Motor neuron (in vitro differentiated cells): ENCODE results near the gene GDAP1L1. TPM values are rescaled to one million over a fixed set of nuclear protein-coding genes. Genes with fewer than 3 reads are reported as not detected.

Experiments
- ATAC-seq, 8 experiments: fragments of 200-7000 bp; cut with Tn5 transposase; replicated peaks in 6 of 8; 2 replicates each; pipeline ENCODE4 v1.8.0; 2021; ENCODE audit warnings: mild to moderate bottlenecking in 8 of 8, moderate library complexity in 8 of 8
- H3K27ac ChIP-seq, 2 donors: fragments of 250-450 bp; sonication (Bioruptor Pico); 2 replicates each; pipeline ENCODE4 v1.9.0; 2021; ENCODE audit warnings: antibody characterized with exemption in 2 of 2, mild to moderate bottlenecking in 2 of 2, moderate library complexity in 1 of 2
- H3K4me1 ChIP-seq, 2 donors: fragments of 250-450 bp; sonication (Bioruptor Pico); replicated peaks in 1 of 2; 2 replicates each; pipeline ENCODE4 v1.6.1; 2021; ENCODE audit warnings: antibody characterized with exemption in 2 of 2, mild to moderate bottlenecking in 2 of 2, moderate library complexity in 1 of 2
- H3K4me3 ChIP-seq, 5 donors: fragments of 250-450 bp; sonication (Bioruptor Pico); 2 replicates each; pipeline ENCODE4 v1.9.0; 2021; ENCODE audit warnings: antibody characterized with exemption in 5 of 5, mild to moderate bottlenecking in 5 of 5, moderate library complexity in 4 of 5
- WGBS, 10 experiments: fragments of 450-650 bp; shearing (Covaris generic); methylation state at CpG; one replicate each; pipeline ENCODE4 v1.0.0; 2022; 5-methylcytosine and 5-hydroxymethylcytosine counted together
- in situ Hi-C, 9 experiments: fragments of 400-800 bp; cut with MboI; loops; one replicate each; pipeline ENCODE4 v1.15.0; 2021; ENCODE audit warnings: low sequenced_read_pairs in 9 of 9, low pct_unique_long_range_greater_than_20kb in 2 of 9; ENCODE audit not compliant: unreplicated experiment in 9 of 9
- total RNA-seq, 8 experiments: library from RNA; unstranded; fragments of 300-600 nt; gene quantifications; 2 replicates each; pipeline versions ENCODE4 v1.2.3 to v1.2.4, GENCODE V29; 2022

GDAP1L1 gene
- total RNA-seq, 8 experiments from 2014 or later, result 0.25 to 175 (median 62.2) TPM

DNA sequence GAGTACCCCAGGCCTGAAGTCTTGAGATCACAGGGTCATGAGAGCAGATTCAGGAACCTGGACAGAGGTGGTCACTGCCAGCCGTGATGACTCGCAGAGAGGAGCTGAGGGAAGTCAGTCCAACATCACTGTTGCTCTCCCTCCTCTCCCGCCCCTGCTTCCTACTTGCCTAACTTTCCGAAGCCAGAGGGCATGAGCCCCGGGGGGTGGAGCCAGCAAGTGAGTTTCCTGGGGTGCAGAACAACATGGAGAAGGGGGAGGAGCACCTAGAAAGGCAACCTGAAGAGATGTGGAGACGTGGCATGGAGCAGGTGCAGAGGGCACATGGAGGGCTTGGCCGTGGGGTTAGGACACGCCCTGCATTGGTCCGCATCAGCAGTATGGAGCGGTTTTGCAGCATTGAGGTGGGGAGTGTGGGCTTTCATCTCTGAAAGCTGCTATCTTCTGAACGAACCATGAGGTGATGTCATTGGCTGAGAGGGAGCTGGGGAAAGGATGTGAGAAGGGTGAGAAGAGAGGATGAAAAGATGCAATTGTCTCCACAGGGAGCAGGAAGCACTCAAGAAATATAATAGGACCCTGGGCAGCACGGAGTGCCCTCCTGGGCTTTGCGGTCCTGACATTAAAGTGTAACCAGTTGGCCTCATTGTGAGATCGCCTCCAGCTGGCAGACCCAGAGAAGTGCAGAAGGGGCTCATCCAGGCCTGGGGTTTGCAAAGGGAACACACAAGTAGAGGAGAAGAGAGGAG, 25.0 kb downstream of the GDAP1L1 start:
- 17 to 77% (median 63%) methylated on average over 1 to 8 of the region's 14 CpGs; no CpG with 5 or more reads in 2 of the 10 experiments for WGBS, 10 experiments
- no peaks in the 10 kb centered on the region for H3K4me1 ChIP-seq
- ATAC-seq, result peak in 1 of 8 experiments; percentile 18
- in situ Hi-C loops, result no loop called here
- no peak overlapping the region for H3K27ac ChIP-seq
- no peak overlapping the region for H3K4me3 ChIP-seq

- in situ Hi-C loops, result no loop called here
- no peak overlapping the region for H3K4me3 ChIP-seq
- H3K4me1 ChIP-seq, result no peaks in the 10 kb centered on the region
- H3K27ac ChIP-seq, result no peak overlapping the region
- 20 to 100% (median 86%) methylated on average over 1 to 8 of the region's 10 CpGs for WGBS, 10 experiments
- no peak for ATAC-seq
Observed at GRCh38 chr20:44273231-44274215, 26.4 kb downstream of the GDAP1L1 start.

DNA sequence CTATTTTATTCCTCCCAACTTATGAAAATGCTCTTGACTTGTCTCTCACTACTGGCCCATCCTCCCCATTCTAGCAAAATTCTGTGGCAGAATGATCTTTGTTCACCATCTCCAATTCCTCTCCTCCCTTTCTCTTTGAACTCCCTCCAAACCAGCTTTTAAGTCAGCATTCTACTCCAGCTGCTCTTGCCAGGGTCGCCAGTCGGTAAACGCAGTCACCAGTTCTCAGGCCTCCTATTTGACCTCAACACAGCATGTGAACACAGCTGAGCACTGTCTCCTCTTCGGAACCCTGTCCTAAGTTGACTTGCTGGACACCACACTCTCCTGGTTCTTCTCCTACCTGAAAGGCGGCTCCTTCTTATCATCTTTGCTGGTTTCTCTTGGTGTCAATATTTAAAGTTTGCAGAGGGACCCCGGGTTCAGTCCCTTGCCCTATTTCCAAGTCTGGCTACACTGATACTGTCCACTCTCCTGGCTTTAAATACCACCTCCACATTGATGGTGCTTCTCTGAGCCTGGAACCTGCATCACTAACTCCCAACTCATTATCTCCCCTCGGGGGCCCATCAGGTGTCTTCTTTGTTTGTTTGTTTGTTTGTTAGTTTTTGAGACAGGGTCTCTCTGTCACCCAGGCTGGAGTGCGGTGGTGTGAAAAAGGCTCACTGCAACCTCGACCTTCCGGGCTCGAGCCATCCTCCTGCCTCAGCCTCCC, 27.4 kb downstream of the GDAP1L1 start:
- Histone ChIP-seq H3K27ac (no peak overlapping the region), H3K4me3 (no peak overlapping the region), H3K4me1 (no peaks in the 10 kb centered on the region)
- WGBS, 10 experiments, result 40 to 90% (median 73%) methylated on average over 2 to 10 of the region's 11 CpGs; no CpG with 5 or more reads in 2 of the 10 experiments
- no peak for ATAC-seq
- in situ Hi-C loops, result no loop called here

DNA sequence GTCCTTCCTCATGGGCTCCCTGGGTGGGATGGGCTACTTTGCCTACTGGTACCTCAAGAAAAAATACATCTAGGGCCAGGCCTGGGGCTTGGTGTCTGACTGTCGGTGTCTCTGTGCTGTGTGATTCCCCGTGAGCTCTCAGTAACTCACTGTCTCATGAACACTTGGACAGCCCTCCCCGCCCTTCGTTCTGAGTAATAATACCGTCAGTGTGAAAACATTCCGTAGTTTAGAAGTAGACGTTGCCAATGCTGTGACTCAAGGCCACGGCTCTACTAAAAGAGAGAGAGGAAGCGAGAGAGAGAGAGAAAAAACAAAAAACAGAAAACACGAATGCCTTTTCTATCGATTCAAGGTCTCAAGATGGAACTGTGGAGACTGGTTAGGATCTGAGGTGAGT, 32.1 kb downstream of the GDAP1L1 start:
- peak in 1 of 8 experiments; percentile 83 for ATAC-seq
- in situ Hi-C loops, result no loop called here
- 15 to 98% (median 85%) methylated on average over 2 to 9 of the region's 11 CpGs; no CpG with 5 or more reads in 1 of the 10 experiments for WGBS, 10 experiments
- no peak overlapping the region for H3K4me3 ChIP-seq
- H3K4me1 ChIP-seq, result no peaks in the 10 kb centered on the region
- no peak overlapping the region for H3K27ac ChIP-seq

GRCh38 chr20:44280387-44280786, 33.3 kb downstream of the GDAP1L1 start:
- H3K4me1 ChIP-seq, result no peaks in the 10 kb centered on the region
- WGBS, 10 experiments, result 75 to 100% (median 100%) methylated on average over 1 to 2 of the region's 2 CpGs; no CpG with 5 or more reads in 1 of the 10 experiments
- H3K27ac ChIP-seq, result no peak overlapping the region
- H3K4me3 ChIP-seq, result no peak overlapping the region
- no peak for ATAC-seq
- in situ Hi-C loops, result no loop called here

DNA sequence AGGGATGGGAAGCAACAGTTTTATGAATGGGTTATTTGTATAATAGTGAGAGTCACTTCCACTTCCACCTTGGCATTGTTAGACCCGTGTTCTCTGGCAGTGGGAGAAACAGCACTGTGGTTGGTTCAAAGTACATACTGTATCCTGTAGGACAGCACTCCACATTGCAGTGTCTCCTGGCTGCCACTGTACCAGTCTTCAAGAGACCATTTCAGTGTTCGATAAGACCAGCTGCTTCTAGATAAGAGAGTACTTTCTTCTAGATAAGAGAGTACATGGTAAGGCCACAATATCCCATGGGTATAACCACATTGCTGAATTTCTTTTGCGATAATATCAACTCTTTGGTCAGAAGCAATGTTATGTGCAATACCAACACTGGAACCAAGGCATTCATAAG, 35.1 kb downstream of the GDAP1L1 start:
- in situ Hi-C loops, result no loop called here
- Histone ChIP-seq H3K4me3 (no peak overlapping the region), H3K4me1 (no peaks in the 10 kb centered on the region), H3K27ac (no peak overlapping the region)
- WGBS, 10 experiments, result 40 to 100% (median 90%) methylated on average over 1 to 3 of the region's 3 CpGs; no CpG with 5 or more reads in 1 of the 10 experiments
- ATAC-seq, result no peak

DNA sequence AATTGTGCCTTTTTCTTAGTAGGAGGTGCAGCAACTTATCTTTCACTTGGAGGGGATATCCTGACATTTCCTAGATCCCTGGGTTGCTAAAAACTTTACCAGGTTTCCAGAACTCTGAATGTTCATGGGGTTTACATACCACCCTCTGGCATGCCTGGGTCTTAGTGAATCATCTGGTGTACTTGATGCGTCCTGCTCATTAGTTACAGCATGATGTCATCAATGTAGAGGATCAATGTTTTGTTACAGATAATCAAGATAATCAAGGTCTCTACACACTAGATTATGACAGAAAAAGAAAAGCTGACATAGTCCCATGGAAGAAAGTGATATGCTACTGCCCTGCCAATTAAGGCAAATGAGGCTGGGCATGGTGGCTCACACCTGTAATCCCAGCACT, 36.9 kb downstream of the GDAP1L1 start:
- Histone ChIP-seq H3K27ac (no peak overlapping the region), H3K4me3 (no peak overlapping the region), H3K4me1 (no peaks in the 10 kb centered on the region)
- no peak for ATAC-seq
- WGBS, 10 experiments, result 0 to 100% (median 67%) methylated on average over 1 of the region's 1 CpG; no CpG with 5 or more reads in 4 of the 10 experiments
- in situ Hi-C loops, result no loop called here

- in situ Hi-C loops, result no loop called here
- Histone ChIP-seq H3K4me1 (no peaks in the 10 kb centered on the region), H3K27ac (no peak overlapping the region), H3K4me3 (no peak overlapping the region)
- 57 to 83% (median 78%) methylated on average over 1 to 4 of the region's 5 CpGs; no CpG with 5 or more reads in 2 of the 10 experiments for WGBS, 10 experiments
- no peak for ATAC-seq
Observed at GRCh38 chr20:44287272-44288097, 40.4 kb downstream of the GDAP1L1 start.

GRCh38 chr20:44288252-44288651, 41.1 kb downstream of the GDAP1L1 start:
- Histone ChIP-seq H3K4me3 (no peak overlapping the region), H3K4me1 (no peaks in the 10 kb centered on the region), H3K27ac (no peak overlapping the region)
- in situ Hi-C loops, result no loop called here
- WGBS, 10 experiments, result 60 to 100% (median 85%) methylated on average over 1 to 3 of the region's 3 CpGs; no CpG with 5 or more reads in 5 of the 10 experiments
- ATAC-seq, result no peak

- no peak overlapping the region for H3K4me3 ChIP-seq
- 40 to 92% (median 85%) methylated on average over 1 to 6 of the region's 7 CpGs; no CpG with 5 or more reads in 3 of the 10 experiments for WGBS, 10 experiments
- in situ Hi-C loops, result no loop called here
- no peaks in the 10 kb centered on the region for H3K4me1 ChIP-seq
- ATAC-seq, result no peak
- H3K27ac ChIP-seq, result no peak overlapping the region
Observed at GRCh38 chr20:44291754-44292153, 44.6 kb downstream of the GDAP1L1 start.

DNA sequence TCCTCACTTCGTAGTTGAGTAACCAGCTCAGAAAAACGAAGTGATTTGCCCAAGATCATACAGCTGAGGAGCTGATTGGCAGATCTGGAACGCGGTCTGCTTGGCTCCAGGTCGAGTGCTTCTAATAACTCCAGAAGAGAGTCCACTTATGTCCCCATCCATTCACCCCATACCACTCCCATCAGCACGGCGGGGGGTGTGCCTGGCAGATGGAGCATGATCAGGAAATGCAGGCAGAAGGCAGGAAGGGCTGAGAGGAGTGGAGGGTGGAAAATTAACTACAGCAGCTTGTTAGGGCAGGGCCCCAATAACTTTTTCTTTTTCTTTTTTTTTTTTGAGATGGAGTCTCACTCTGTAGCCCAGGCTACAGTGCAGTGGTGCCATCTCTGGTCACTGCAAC, 48.9 kb downstream of the GDAP1L1 start:
- peak in 2 of 8 experiments; percentile 83 to 90 for ATAC-seq
- H3K27ac ChIP-seq, result no peak overlapping the region
- H3K4me1 ChIP-seq, result no peaks in the 10 kb centered on the region
- 43 to 100% (median 70%) methylated on average over 1 to 4 of the region's 7 CpGs; no CpG with 5 or more reads in 3 of the 10 experiments for WGBS, 10 experiments
- H3K4me3 ChIP-seq, result no peak overlapping the region
- in situ Hi-C loops, result no loop called here

- Histone ChIP-seq H3K4me3 (no peak overlapping the region), H3K4me1 (peaks cover 0 to 3% of the 10 kb centered on the region in 2 donors), H3K27ac (no peak overlapping the region)
- no peak for ATAC-seq
- WGBS, 10 experiments, result 85 to 100% (median 98%) methylated on average over 1 to 3 of the region's 4 CpGs; no CpG with 5 or more reads in 2 of the 10 experiments
- in situ Hi-C loops, result no loop called here
Observed at GRCh38 chr20:44297721-44298120, 50.6 kb downstream of the GDAP1L1 start.
